Gastroesophageal sphincter (tissue), 3 donors: ENCODE measurements around the gene SDR39U1.

Experiments
- CTCF ChIP-seq, 4 experiments: fragments of 200-600 bp in 2 of 4; fragments of 450-650 bp in 2 of 4; sonication (generic) in 1 of 4; IDR thresholded peaks; one replicate each; pipeline ENCODE4 v1.5.1; 2017 to 2019; ENCODE audit warnings: antibody characterized with exemption in 4 of 4, mild to moderate bottlenecking in 2 of 4, moderate library complexity in 2 of 4
- POLR2A ChIP-seq, 2 donors: fragments of 450-650 bp; IDR thresholded peaks; one replicate each; pipeline ENCODE4 v1.6.1; 2017; ENCODE audit warnings: antibody characterized with exemption in 2 of 2, mild to moderate bottlenecking in 2 of 2, moderate library complexity in 1 of 2
- POLR2AphosphoS5 ChIP-seq: sonication (generic); formaldehyde crosslinking; IDR thresholded peaks from one replicate; pipeline ENCODE4 v1.6.1; 2017; ENCODE audit warnings: antibody characterized with exemption

DNA sequence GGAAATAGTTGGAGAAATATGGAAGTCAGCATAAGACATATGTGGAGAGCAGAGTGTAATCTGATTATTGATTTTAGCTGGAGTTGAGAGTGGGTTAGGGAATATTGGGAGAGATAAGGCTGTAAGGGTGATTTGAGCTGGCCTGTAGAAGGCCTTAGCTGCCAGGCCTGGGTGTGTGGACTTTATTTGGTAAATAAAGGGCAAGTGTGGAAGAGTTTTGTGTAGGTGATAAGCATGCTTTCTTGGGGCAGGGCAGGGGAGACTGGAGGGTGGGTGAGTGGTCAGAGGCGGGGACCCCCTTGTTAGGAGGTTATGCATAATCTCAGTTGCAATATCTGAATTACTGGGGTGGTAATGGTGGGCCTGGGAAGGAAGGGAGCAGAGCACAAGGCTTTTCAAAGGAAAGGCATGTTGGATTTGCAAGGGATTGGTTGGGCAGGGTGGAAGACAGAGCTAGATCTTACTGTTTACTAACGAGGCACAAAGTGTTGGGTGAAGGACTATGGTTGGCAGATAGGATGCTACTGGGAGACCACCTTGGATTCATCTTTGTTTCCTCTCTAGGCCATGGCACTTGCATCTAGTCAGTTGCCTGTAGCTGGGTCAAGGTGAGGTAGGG, 7.3 kb downstream of the SDR39U1 start:
- TF ChIP-seq CTCF (IDR thresholded peaks at IDR 0.05) = no peak
- TF ChIP-seq POLR2A (IDR thresholded peaks at IDR 0.05) = no peak
- TF ChIP-seq POLR2AphosphoS5 = no peak
